ENCODE data around the gene POU3F3.
A peak's percentile ranks its signal among the peaks of the same experiment; 100 is the strongest.

Gene POU3F3

DNA sequence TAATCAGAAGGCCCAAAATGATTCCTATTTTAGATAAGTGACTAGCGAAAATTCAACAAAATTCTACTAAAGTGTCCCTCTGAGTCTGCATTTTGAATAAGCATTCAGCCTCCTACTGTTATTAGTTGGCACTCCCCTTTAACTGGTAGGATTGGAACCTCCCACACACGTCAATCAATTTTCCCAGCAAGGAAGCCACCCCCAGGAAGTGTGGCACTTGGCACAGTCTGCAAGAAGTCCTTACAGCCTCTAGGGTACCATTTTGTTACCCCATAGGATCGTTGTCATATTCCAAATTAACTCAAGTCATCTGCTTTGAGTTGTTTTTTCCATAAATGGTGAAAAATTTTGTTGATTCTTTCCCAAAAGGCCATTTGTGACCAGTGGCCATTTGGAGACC is 33.8 kb upstream of the POU3F3 start:
- no peak for DNase-seq
- no peak for TF ChIP-seq CTCF (IDR thresholded peaks at IDR 0.05; ENCODE audit: low read depth, low read length, missing control alignments)
- H3K4me3 ChIP-seq (ENCODE audit: low read depth, low read length): no peak overlapping the region
- no peak overlapping the region for H3K27ac ChIP-seq
- in situ Hi-C loops (cut with HindIII; ENCODE audit: low pct_ligation_motif_present, low sequenced_read_pairs): no loop called here
- H3K36me3 ChIP-seq (replicated peaks): no peaks in the 10 kb centered on the region
- no peaks in the 10 kb centered on the region for H3K27me3 ChIP-seq (replicated peaks)

DNA sequence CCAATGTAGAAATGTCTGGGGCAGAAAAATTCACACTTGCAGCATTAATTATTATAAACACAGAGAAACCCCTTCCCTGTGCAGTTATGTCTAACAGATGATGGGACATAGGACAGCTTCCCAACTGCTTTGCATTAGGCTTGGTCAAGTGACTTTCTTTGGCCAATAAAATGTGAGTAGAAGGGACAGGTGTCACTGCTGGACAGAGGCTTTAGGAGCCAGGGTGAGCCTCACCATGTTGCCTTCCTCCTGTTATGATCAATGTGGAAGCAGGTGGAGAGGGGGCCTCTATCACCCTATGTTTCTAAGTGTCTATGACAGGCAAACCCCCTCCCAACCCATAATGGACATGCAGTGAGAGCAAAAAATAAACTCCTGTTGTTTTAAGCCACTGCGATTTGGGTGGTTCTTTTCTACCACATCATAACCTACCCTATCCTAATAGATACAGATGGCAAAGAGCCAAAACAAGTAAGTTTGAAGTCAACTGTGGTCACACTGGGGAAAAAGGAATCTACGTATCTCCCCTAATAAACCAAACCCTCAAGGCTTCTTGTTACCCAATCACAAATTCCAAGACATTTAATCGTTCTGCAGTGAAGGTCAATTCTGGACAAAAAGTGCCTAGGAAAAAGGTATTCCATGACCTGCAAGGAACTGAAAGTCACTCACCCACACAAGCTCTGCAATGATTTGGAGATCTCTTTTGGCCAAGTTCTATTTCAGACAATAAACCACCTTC is 28.6 kb upstream of the POU3F3 start:
- Histone ChIP-seq H3K36me3 (replicated peaks) (no peaks in the 10 kb centered on the region), H3K27ac (no peak overlapping the region), H3K4me3 (ENCODE audit: low read depth, low read length) (no peak overlapping the region), H3K27me3 (replicated peaks) (no peaks in the 10 kb centered on the region)
- TF ChIP-seq CTCF (IDR thresholded peaks at IDR 0.05; ENCODE audit: low read depth, low read length, missing control alignments): no peak
- in situ Hi-C loops (cut with HindIII; ENCODE audit: low pct_ligation_motif_present, low sequenced_read_pairs): no loop called here
- peak; percentile 48 for DNase-seq

GRCh38 chr2:104826016-104826415 is 27.9 kb upstream of the POU3F3 start:
- H3K27ac ChIP-seq: no peak overlapping the region
- in situ Hi-C loops (cut with HindIII; ENCODE audit: low pct_ligation_motif_present, low sequenced_read_pairs): no loop called here
- H3K4me3 ChIP-seq (ENCODE audit: low read depth, low read length): no peak overlapping the region
- TF ChIP-seq CTCF (IDR thresholded peaks at IDR 0.05; ENCODE audit: low read depth, low read length, missing control alignments): no peak
- H3K27me3 ChIP-seq (replicated peaks): no peaks in the 10 kb centered on the region
- DNase-seq: no peak
- H3K36me3 ChIP-seq (replicated peaks): no peaks in the 10 kb centered on the region

GRCh38 chr2:104831742-104832141 is 22.2 kb upstream of the POU3F3 start:
- no peak overlapping the region for H3K4me3 ChIP-seq (ENCODE audit: low read depth, low read length)
- no peak for DNase-seq
- in situ Hi-C loops (cut with HindIII; ENCODE audit: low pct_ligation_motif_present, low sequenced_read_pairs): no loop called here
- no peak for TF ChIP-seq CTCF (IDR thresholded peaks at IDR 0.05; ENCODE audit: low read depth, low read length, missing control alignments)
- no peaks in the 10 kb centered on the region for H3K36me3 ChIP-seq (replicated peaks)
- no peak overlapping the region for H3K27ac ChIP-seq
- no peaks in the 10 kb centered on the region for H3K27me3 ChIP-seq (replicated peaks)

DNA sequence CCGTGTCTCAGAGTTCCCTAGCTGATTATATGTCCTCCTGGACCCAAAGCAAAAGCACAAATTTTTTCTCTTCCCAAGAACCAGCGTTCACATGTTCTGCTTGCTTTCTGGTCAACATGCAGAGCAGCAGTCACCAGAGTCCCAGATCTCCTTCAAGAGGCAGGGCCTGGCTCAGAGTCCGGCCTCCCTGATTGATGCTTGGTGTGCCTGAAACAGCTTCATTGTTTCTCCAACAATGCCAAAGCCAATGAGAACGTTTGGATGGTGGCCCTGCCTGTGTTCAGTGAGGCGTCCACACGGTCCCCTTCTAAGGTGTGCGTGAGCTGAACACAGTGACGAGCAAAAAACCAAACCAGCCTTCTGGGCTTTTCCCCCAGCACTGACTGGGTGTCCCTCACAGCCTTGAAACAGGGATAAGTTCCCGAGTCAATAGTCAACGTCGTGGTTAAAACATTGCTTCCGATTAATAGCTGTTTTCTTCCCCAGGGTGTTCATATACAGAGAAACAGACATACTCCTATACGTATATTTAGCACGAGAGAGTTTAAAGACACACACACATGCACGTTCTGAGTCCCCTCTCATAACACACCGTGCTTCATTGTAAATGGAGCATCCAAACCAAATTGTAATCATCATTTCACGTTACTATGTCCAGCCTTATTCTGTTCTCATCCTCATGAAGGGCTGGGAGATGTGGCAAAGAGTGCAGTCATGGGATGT is 19.3 kb upstream of the POU3F3 start:
- no peak for DNase-seq
- in situ Hi-C loops (cut with HindIII; ENCODE audit: low pct_ligation_motif_present, low sequenced_read_pairs): no loop called here

More for the DNA sequence above, 19.3 kb upstream of the POU3F3 start:
- Histone ChIP-seq H3K36me3 (replicated peaks) (no peaks in the 10 kb centered on the region), H3K4me3 (ENCODE audit: low read depth, low read length) (no peak overlapping the region), H3K27ac (no peak overlapping the region), H3K27me3 (replicated peaks) (no peaks in the 10 kb centered on the region)
- TF ChIP-seq CTCF (IDR thresholded peaks at IDR 0.05; ENCODE audit: low read depth, low read length, missing control alignments): no peak
